ENCODE results near the gene ZDHHC16. TPM values are rescaled to one million over a fixed set of nuclear protein-coding genes. Genes with fewer than 3 reads are reported as not detected.

The ZDHHC16 gene
- total and polyA plus RNA-seq, 2 donors from 2014 or later = 35.9 to 48.9 TPM

DNA sequence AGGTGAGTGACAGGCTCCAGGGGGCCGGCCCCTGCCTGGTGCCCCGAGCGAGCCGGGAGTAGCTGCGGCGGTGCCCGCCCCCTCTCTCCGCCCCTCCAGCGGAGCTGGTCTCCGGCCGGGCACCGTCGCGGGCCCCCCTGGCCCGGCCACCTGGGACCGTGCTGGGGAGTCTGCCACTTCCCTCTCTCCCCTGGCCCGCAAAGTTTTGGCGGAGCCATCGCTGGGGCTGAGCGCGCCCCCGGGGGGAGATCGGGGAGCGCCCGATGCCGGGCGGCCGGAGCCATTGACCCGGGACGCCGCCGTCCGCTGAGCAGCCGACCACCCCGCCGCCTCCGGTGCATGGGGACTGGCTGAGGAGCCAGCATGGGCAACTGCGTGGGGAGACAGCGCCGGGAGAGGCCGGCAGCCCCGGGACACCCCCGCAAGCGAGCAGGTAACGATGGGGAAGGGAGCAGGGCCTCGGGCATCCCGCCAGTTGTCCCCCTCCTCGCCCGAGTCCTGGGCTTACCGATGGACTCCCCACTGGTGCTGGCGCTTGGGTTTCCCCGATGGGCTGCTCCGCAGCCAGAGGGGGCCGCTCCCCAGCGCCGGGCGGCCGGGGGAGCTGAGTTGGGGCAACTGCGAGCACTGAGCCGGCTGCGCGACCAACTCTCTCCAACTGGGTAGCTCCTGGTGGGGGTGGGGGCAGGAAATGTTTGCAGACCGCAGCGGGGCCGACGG lies 53.0 kb downstream of the ZDHHC16 start, which contains the start of gene UBTD1:
Gene UBTD1, plus strand, starts transcription at position 84 of the 720 bp plus-strand sequence. Its CDS starts 280 bp downstream, at position 364.
- peak within 1 kb of the TSS; percentile 91 to 99 (median 96) for H3K4me3 ChIP-seq (ENCODE audit: low read length in 3 of 3)
- H3K9me3 ChIP-seq (ENCODE audit: control insufficient read depth in 2 of 3, insufficient read depth in 1 of 3, low read length in 3 of 3) = no peaks in the 10 kb centered on the region
- no peaks in the 10 kb centered on the region for H3K27me3 ChIP-seq (ENCODE audit: control insufficient read depth, insufficient read depth, low read length)
- peaks cover 0 to 15% (median 10%) of the 10 kb centered on the region in 3 donors for H3K4me1 ChIP-seq (ENCODE audit: control insufficient read depth in 2 of 3, insufficient read depth in 2 of 3, low read depth in 1 of 3, low read length in 3 of 3)
- H3K9ac ChIP-seq (ENCODE audit: low read length in 3 of 3) = peak within 1 kb of the TSS; percentile 66 to 95 (median 92)
- peak; percentile 62 to 91 (median 76) for DNase-seq
- TF ChIP-seq, protein P1, sequence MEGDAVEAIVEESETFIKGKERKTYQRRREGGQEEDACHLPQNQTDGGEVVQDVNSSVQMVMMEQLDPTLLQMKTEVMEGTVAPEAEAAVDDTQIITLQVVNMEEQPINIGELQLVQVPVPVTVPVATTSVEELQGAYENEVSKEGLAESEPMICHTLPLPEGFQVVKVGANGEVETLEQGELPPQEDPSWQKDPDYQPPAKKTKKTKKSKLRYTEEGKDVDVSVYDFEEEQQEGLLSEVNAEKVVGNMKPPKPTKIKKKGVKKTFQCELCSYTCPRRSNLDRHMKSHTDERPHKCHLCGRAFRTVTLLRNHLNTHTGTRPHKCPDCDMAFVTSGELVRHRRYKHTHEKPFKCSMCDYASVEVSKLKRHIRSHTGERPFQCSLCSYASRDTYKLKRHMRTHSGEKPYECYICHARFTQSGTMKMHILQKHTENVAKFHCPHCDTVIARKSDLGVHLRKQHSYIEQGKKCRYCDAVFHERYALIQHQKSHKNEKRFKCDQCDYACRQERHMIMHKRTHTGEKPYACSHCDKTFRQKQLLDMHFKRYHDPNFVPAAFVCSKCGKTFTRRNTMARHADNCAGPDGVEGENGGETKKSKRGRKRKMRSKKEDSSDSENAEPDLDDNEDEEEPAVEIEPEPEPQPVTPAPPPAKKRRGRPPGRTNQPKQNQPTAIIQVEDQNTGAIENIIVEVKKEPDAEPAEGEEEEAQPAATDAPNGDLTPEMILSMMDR (IDR thresholded peaks at IDR 0.05; ENCODE audit: borderline replicate concordance, extremely low read depth, insufficient read depth) = no peak
- no peaks in the 10 kb centered on the region for H3K36me3 ChIP-seq (ENCODE audit: control insufficient read depth in 2 of 3, insufficient read depth in 3 of 3, low read length in 3 of 3)
- H3K27ac ChIP-seq (ENCODE audit: low read depth in 2 of 2, low read length in 2 of 2) = peak within 1 kb of the TSS; percentile 82 to 88
- no peak for FAIRE-seq
- intact Hi-C loops (cut with DNase I) = no loop called here

DNA sequence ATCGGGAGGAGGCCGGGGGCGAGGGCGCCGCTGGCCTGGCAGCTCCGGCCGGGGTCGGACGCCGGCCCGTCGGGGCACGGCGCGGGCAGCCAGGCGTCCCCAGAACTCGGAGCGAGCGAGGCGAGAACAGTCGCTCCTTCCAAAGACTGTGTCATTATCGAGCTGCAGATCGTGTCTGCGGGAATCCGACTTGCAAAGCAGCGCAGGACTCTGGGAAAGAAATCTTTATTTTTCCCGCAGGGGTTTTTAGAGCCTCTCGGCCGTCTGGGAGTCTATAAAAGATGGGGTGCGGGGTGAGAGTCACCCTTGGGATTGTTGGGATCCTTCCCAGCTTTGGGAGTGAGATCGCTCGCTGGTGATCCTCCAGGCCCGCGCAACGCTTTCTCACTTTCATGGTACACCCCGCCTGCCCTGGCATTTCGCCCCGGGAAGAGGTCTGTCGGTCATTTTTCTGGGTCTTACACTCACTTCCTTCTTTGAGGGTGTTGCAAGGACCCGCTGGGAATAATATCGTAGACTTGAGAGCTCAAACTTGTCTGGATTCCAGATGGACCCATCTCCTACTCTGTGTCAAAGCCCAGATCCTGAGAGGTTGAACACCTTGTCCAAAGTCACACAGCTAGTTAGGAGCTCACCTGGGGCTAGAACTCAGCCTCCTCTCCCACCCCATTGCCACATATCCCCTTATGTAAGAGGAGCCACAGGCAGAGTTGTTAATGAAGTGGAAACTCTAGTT lies 53.8 kb downstream of the ZDHHC16 start:
- TF ChIP-seq, protein P1 (IDR thresholded peaks at IDR 0.05; ENCODE audit: borderline replicate concordance, extremely low read depth, insufficient read depth) = no peak
- Histone ChIP-seq H3K27ac (ENCODE audit: low read depth in 2 of 2, low read length in 2 of 2) (peak overlapping the region; percentile 82 to 88), H3K9me3 (ENCODE audit: control insufficient read depth in 2 of 3, insufficient read depth in 1 of 3, low read length in 3 of 3) (no peaks in the 10 kb centered on the region), H3K27me3 (ENCODE audit: control insufficient read depth, insufficient read depth, low read length) (no peaks in the 10 kb centered on the region), H3K4me1 (ENCODE audit: control insufficient read depth in 2 of 3, insufficient read depth in 2 of 3, low read depth in 1 of 3, low read length in 3 of 3) (peaks cover 0 to 14% (median 7%) of the 10 kb centered on the region in 3 donors), H3K4me3 (ENCODE audit: low read length in 3 of 3) (peak overlapping the region; percentile 0 to 75 (median 72)), H3K36me3 (ENCODE audit: control insufficient read depth in 2 of 3, insufficient read depth in 3 of 3, low read length in 3 of 3) (no peaks in the 10 kb centered on the region), H3K9ac (ENCODE audit: low read length in 3 of 3) (peak overlapping the region in 2 of 3 donors; percentile 66 to 81)
- FAIRE-seq (no peak), DNase-seq (peak in 2 of 5 donors; percentile 55 to 88)
- intact Hi-C loops (cut with DNase I) = no loop called here

DNA sequence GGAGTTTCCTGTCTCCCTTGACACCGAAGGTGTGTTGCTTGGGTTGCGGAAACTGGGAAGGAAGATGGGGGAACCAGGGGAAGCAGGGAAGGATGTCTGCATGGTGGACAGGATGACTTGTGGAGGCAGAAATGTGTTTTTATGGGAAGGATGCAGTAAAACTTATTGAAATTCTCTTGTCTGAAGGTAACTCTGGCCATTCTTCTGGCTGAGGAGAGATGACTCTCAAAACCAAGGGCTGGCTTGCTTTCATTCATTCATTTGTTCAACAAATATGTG lies 54.3 kb downstream of the ZDHHC16 start:
- H3K4me3 ChIP-seq (ENCODE audit: low read length in 3 of 3) = peak overlapping the region in 2 of 3 donors; percentile 72 to 75
- H3K4me1 ChIP-seq (ENCODE audit: control insufficient read depth in 2 of 3, insufficient read depth in 2 of 3, low read depth in 1 of 3, low read length in 3 of 3) = peaks cover 0 to 9% (median 2%) of the 10 kb centered on the region in 3 donors
- TF ChIP-seq, protein P1 (IDR thresholded peaks at IDR 0.05; ENCODE audit: borderline replicate concordance, extremely low read depth, insufficient read depth) = no peak
- no peaks in the 10 kb centered on the region for H3K9me3 ChIP-seq (ENCODE audit: control insufficient read depth in 2 of 3, insufficient read depth in 1 of 3, low read length in 3 of 3)
- intact Hi-C loops (cut with DNase I) = no loop called here
- DNase-seq = peak in 1 of 5 donors; percentile 45
- no peak for FAIRE-seq
- H3K9ac ChIP-seq (ENCODE audit: low read length in 3 of 3) = peak overlapping the region in 1 of 3 donors; percentile 81
- no peaks in the 10 kb centered on the region for H3K36me3 ChIP-seq (ENCODE audit: control insufficient read depth in 2 of 3, insufficient read depth in 3 of 3, low read length in 3 of 3)
- H3K27me3 ChIP-seq (ENCODE audit: control insufficient read depth, insufficient read depth, low read length) = no peaks in the 10 kb centered on the region
- no peak overlapping the region for H3K27ac ChIP-seq (ENCODE audit: low read depth in 2 of 2, low read length in 2 of 2)
